Vagina (tissue), 2 donors: Measurements from ENCODE around the gene GGTA1. TPM values are rescaled to one million over a fixed set of nuclear protein-coding genes. Genes with fewer than 3 reads are reported as not detected.

ENCODE experiments used
- DNase-seq, 2 donors: peaks; one replicate each; pipeline ENCODE4 v3.0.0-alpha.2; 2017; ENCODE audit errors: extremely low spot score in 2 of 2
- H3K27ac ChIP-seq: fragments of 200-600 bp; sonication (generic); one replicate; pipeline ENCODE4 v1.5.1; 2019
- H3K27me3 ChIP-seq: fragments of 200-600 bp; sonication (generic); one replicate; pipeline ENCODE4 v1.5.1; 2019
- H3K36me3 ChIP-seq, 2 donors: fragments of 200-600 bp; sonication (generic); one replicate each; pipeline ENCODE4 v1.5.1; 2017 to 2019
- H3K4me1 ChIP-seq: fragments of 200-600 bp; sonication (generic); one replicate; pipeline ENCODE4 v1.5.1; 2019
- H3K4me3 ChIP-seq, 2 donors: fragments of 200-600 bp; sonication (generic); 1 replicate in 1 of 2; 2 replicates in 1 of 2; pipeline ENCODE4 v1.5.1; 2016 to 2019
- H3K9me3 ChIP-seq: fragments of 200-600 bp; sonication (generic); one replicate; pipeline ENCODE4 v1.5.1; 2019
- CTCF ChIP-seq, 3 experiments: fragments of 450-650 bp in 2 of 3; fragments of 200-600 bp in 1 of 3; sonication (generic) in 1 of 3; IDR thresholded peaks; one replicate each; pipeline ENCODE4 v1.5.1; 2017 to 2019; ENCODE audit warnings: antibody characterized with exemption in 3 of 3, mild to moderate bottlenecking in 2 of 3, moderate library complexity in 2 of 3
- POLR2A ChIP-seq, 2 donors: fragments of 450-650 bp; IDR thresholded peaks; one replicate each; pipeline ENCODE4 v1.6.1; 2017; ENCODE audit warnings: antibody characterized with exemption in 2 of 2, mild to moderate bottlenecking in 2 of 2, moderate library complexity in 2 of 2
- POLR2AphosphoS5 ChIP-seq, 2 donors: sonication (generic); formaldehyde crosslinking; IDR thresholded peaks; one replicate each; pipeline ENCODE4 v1.9.0; 2017; ENCODE audit warnings: antibody characterized with exemption in 2 of 2, mild to moderate bottlenecking in 2 of 2, low read depth in 1 of 2; ENCODE audit not compliant: insufficient read depth in 1 of 2
- intact Hi-C: fragments of 100-400 bp; cut with DNase I; formaldehyde crosslinking; loops from one replicate; pipeline ENCODE4 v1.15.1; 2023
- total RNA-seq: library from RNA; depleted of rRNA; stranded (reverse); fragments of >200 nt; gene quantifications from one replicate; pipeline ENCODE4 v1.2.3, GENCODE V29; 2016

Gene GGTA1
- total RNA-seq, 1 donor from 2014 or later: 18.4 TPM

- Histone ChIP-seq H3K4me1 (no peaks in the 10 kb centered on the region), H3K9me3 (no peaks in the 10 kb centered on the region), H3K4me3 (no peak overlapping the region), H3K27ac (no peak overlapping the region), H3K36me3 (no peaks in the 10 kb centered on the region), H3K27me3 (no peaks in the 10 kb centered on the region)
- intact Hi-C loops: no loop called here
- DNase-seq: no peak
- TF ChIP-seq POLR2AphosphoS5 (IDR thresholded peaks at IDR 0.05; ENCODE audit: insufficient read depth in 1 of 2, low read depth in 1 of 2): no peak
Observed at GRCh38 chr9:121510766-121511550, 11.3 kb upstream of the GGTA1 start.

- H3K27ac ChIP-seq: no peak overlapping the region
- no peak for DNase-seq
- intact Hi-C loops: no loop called here
- no peaks in the 10 kb centered on the region for H3K4me1 ChIP-seq
- no peak overlapping the region for H3K4me3 ChIP-seq
- H3K36me3 ChIP-seq: no peaks in the 10 kb centered on the region
- H3K27me3 ChIP-seq: no peaks in the 10 kb centered on the region
- no peaks in the 10 kb centered on the region for H3K9me3 ChIP-seq
- no peak for TF ChIP-seq POLR2AphosphoS5 (IDR thresholded peaks at IDR 0.05; ENCODE audit: insufficient read depth in 1 of 2, low read depth in 1 of 2)
- TF ChIP-seq POLR2A (IDR thresholded peaks at IDR 0.05): no peak
- no peak for TF ChIP-seq CTCF (IDR thresholded peaks at IDR 0.05)
Observed at GRCh38 chr9:121509180-121509579, 9.5 kb upstream of the GGTA1 start.

- no peaks in the 10 kb centered on the region for H3K9me3 ChIP-seq
- H3K36me3 ChIP-seq: no peaks in the 10 kb centered on the region
- no peak for TF ChIP-seq CTCF (IDR thresholded peaks at IDR 0.05)
- TF ChIP-seq POLR2A (IDR thresholded peaks at IDR 0.05): no peak
- no peaks in the 10 kb centered on the region for H3K27me3 ChIP-seq
- DNase-seq: no peak
- H3K4me3 ChIP-seq: no peak overlapping the region
- intact Hi-C loops: no loop called here
- no peaks in the 10 kb centered on the region for H3K4me1 ChIP-seq
- H3K27ac ChIP-seq: no peak overlapping the region
Observed at GRCh38 chr9:121508415-121508814, 8.8 kb upstream of the GGTA1 start.

DNA sequence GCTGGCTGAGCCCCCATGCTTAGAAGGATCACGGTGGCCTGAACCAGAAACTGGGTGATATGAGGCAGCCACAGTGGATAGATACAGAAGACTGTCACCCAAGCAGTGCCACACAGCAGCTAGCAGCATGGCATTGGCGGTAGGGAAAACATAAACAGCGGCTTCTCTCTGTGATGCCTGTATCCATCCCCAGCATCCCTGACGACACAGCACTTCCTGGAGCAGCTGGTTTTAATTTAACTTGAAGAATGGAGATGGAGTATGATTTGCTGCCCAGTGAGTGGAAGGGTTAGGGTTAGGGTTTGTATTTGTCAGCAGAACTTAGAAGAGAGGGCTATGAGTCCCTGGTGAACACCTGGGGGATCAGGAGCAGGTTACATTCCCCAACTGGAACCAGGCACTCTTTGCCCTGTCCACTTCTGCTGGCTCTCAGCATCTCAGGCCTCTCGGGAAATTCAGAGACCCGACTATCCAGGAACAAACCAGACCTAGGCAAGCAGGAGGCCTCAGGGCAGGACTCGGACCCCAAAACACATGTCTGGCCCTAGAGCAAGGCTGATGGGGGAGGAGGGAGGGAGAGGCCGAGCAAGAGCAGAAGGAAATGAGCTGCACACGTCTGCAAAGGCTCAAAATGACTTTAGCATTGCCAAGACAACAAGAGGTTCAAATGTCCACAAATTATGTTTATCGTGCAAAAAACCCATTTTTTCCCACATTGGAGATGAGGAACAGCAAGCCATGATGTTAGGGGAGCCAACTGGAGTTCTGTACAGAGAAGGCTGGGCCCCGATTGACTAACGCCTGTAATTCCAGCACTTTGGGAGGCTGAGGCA is 6.5 kb upstream of the GGTA1 start:
- intact Hi-C loops: no loop called here
- no peak overlapping the region for H3K27ac ChIP-seq
- DNase-seq: no peak

GRCh38 chr9:121503444-121503843 is 3.8 kb upstream of the GGTA1 start:
- H3K4me3 ChIP-seq: no peak overlapping the region
- DNase-seq: no peak
- H3K9me3 ChIP-seq: no peaks in the 10 kb centered on the region
- H3K27ac ChIP-seq: no peak overlapping the region
- no peaks in the 10 kb centered on the region for H3K36me3 ChIP-seq
- peaks cover 22% of the 10 kb centered on the region for H3K4me1 ChIP-seq
- TF ChIP-seq POLR2A (IDR thresholded peaks at IDR 0.05): no peak
- TF ChIP-seq CTCF (IDR thresholded peaks at IDR 0.05): no peak
- TF ChIP-seq POLR2AphosphoS5 (IDR thresholded peaks at IDR 0.05; ENCODE audit: insufficient read depth in 1 of 2, low read depth in 1 of 2): no peak
- intact Hi-C loops: no loop called here
- no peaks in the 10 kb centered on the region for H3K27me3 ChIP-seq

More for the DNA sequence above, 6.5 kb upstream of the GGTA1 start:
- H3K4me3 ChIP-seq: no peak overlapping the region
- no peaks in the 10 kb centered on the region for H3K27me3 ChIP-seq
- no peaks in the 10 kb centered on the region for H3K9me3 ChIP-seq
- peaks cover under 1% of the 10 kb centered on the region for H3K4me1 ChIP-seq
- no peaks in the 10 kb centered on the region for H3K36me3 ChIP-seq
- no peak for TF ChIP-seq POLR2AphosphoS5 (IDR thresholded peaks at IDR 0.05; ENCODE audit: insufficient read depth in 1 of 2, low read depth in 1 of 2)
- TF ChIP-seq CTCF (IDR thresholded peaks at IDR 0.05): no peak
- no peak for TF ChIP-seq POLR2A (IDR thresholded peaks at IDR 0.05)
